Measurements from ENCODE around the gene TTLL8.

- TF ChIP-seq, protein P1, sequence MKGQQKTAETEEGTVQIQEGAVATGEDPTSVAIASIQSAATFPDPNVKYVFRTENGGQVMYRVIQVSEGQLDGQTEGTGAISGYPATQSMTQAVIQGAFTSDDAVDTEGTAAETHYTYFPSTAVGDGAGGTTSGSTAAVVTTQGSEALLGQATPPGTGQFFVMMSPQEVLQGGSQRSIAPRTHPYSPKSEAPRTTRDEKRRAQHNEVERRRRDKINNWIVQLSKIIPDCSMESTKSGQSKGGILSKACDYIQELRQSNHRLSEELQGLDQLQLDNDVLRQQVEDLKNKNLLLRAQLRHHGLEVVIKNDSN (IDR thresholded peaks at IDR 0.05; ENCODE audit: borderline replicate concordance, low read depth) = no peak
- no peak for TF ChIP-seq CTCF (IDR thresholded peaks at IDR 0.05)
- TF ChIP-seq CHD2 (IDR thresholded peaks at IDR 0.05; ENCODE audit: low read length, partially characterized antibody) = no peak
- TF ChIP-seq RFX5 (IDR thresholded peaks at IDR 0.05; ENCODE audit: low read length) = no peak
- TF ChIP-seq EP300 (IDR thresholded peaks at IDR 0.05; ENCODE audit: borderline replicate concordance in 1 of 2, low read depth in 1 of 2, low read length in 1 of 2) = no peak
- TF ChIP-seq MXI1 (IDR thresholded peaks at IDR 0.05; ENCODE audit: low read depth, low read length) = no peak
- no peak for TF ChIP-seq TAF1 (IDR thresholded peaks at IDR 0.05; ENCODE audit: borderline replicate concordance, low read depth, low read length)
- TF ChIP-seq, protein P2, sequence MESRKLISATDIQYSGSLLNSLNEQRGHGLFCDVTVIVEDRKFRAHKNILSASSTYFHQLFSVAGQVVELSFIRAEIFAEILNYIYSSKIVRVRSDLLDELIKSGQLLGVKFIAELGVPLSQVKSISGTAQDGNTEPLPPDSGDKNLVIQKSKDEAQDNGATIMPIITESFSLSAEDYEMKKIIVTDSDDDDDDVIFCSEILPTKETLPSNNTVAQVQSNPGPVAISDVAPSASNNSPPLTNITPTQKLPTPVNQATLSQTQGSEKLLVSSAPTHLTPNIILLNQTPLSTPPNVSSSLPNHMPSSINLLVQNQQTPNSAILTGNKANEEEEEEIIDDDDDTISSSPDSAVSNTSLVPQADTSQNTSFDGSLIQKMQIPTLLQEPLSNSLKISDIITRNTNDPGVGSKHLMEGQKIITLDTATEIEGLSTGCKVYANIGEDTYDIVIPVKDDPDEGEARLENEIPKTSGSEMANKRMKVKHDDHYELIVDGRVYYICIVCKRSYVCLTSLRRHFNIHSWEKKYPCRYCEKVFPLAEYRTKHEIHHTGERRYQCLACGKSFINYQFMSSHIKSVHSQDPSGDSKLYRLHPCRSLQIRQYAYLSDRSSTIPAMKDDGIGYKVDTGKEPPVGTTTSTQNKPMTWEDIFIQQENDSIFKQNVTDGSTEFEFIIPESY (IDR thresholded peaks at IDR 0.05; ENCODE audit: borderline replicate concordance, low read depth) = no peak
- no peak for TF ChIP-seq NRF1 (IDR thresholded peaks at IDR 0.05; ENCODE audit: low read depth, low read length)
- TF ChIP-seq SIN3A (IDR thresholded peaks at IDR 0.05; ENCODE audit: borderline replicate concordance, low read depth, low read length) = no peak
- no peak for TF ChIP-seq ELF1 (IDR thresholded peaks at IDR 0.05)
- no peak for TF ChIP-seq PBX3 (IDR thresholded peaks at IDR 0.05)
- no peak for TF ChIP-seq EZH2phosphoT487 (IDR thresholded peaks at IDR 0.05; ENCODE audit: borderline replicate concordance, low read depth)
- TF ChIP-seq, protein P3, sequence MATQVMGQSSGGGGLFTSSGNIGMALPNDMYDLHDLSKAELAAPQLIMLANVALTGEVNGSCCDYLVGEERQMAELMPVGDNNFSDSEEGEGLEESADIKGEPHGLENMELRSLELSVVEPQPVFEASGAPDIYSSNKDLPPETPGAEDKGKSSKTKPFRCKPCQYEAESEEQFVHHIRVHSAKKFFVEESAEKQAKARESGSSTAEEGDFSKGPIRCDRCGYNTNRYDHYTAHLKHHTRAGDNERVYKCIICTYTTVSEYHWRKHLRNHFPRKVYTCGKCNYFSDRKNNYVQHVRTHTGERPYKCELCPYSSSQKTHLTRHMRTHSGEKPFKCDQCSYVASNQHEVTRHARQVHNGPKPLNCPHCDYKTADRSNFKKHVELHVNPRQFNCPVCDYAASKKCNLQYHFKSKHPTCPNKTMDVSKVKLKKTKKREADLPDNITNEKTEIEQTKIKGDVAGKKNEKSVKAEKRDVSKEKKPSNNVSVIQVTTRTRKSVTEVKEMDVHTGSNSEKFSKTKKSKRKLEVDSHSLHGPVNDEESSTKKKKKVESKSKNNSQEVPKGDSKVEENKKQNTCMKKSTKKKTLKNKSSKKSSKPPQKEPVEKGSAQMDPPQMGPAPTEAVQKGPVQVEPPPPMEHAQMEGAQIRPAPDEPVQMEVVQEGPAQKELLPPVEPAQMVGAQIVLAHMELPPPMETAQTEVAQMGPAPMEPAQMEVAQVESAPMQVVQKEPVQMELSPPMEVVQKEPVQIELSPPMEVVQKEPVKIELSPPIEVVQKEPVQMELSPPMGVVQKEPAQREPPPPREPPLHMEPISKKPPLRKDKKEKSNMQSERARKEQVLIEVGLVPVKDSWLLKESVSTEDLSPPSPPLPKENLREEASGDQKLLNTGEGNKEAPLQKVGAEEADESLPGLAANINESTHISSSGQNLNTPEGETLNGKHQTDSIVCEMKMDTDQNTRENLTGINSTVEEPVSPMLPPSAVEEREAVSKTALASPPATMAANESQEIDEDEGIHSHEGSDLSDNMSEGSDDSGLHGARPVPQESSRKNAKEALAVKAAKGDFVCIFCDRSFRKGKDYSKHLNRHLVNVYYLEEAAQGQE (IDR thresholded peaks at IDR 0.05; ENCODE audit: low read depth, low read length) = no peak
Measured at GRCh38 chr22:50061141-50061823, 3.2 kb upstream of the TTLL8 start.
